K562 (cell line): ENCODE measurements around the gene CHI3L1.

ENCODE experiments used
- FOS ChIP-seq: IDR thresholded peaks from 3 replicates; pipeline ENCODE4 v1.6.1; 2011; ENCODE audit not compliant: insufficient read length; ENCODE audit errors: extremely low read depth
- IFI16 ChIP-seq: fragments of 250-450 bp; sonication (Bioruptor Pico); IDR thresholded peaks from 2 replicates; pipeline ENCODE4 v2.1.2; 2022; ENCODE audit warnings: mild to moderate bottlenecking, inconsistent platforms
- MEF2D ChIP-seq: conservative IDR thresholded peaks from 2 replicates; pipeline ENCODE4 v1.6.1; 2016; ENCODE audit warnings: low read depth, missing genetic modification characterization, missing compliant biosample characterization
- POLR2AphosphoS5 ChIP-seq: IDR thresholded peaks from 2 replicates; pipeline ENCODE4 v1.6.1; 2011; ENCODE audit warnings: mild to moderate bottlenecking, low read depth, low read length, moderate library complexity; ENCODE audit not compliant: control insufficient read depth, insufficient read depth
- TF ChIP-seq, protein P1 (sequence below), 3 experiments: IDR thresholded peaks in 2 of 3; conservative IDR thresholded peaks in 1 of 3; 2 replicates each; pipeline ENCODE4 v1.5.1; 2011 to 2012; ENCODE audit warnings: low read length in 3 of 3, mild to moderate bottlenecking in 3 of 3, control low read depth in 2 of 3, improper control_type of control experiment in 1 of 3, inconsistent platforms in 1 of 3, low read depth in 1 of 3, mixed read lengths in 1 of 3, moderate library complexity in 1 of 3; ENCODE audit not compliant: insufficient read depth in 2 of 3
- TF ChIP-seq, protein P2 (sequence below): sonication (generic); formaldehyde crosslinking; IDR thresholded peaks from 2 replicates; pipeline ENCODE4 v1.8.0; 2022; ENCODE audit warnings: missing genetic modification reagents, mild to moderate bottlenecking, borderline replicate concordance
- TF ChIP-seq, protein P3 (sequence below): fragments of 250-450 bp; sonication (Bioruptor Pico); IDR thresholded peaks from 2 replicates; pipeline ENCODE4 v1.5.1; 2021; ENCODE audit warnings: mild to moderate bottlenecking

DNA sequence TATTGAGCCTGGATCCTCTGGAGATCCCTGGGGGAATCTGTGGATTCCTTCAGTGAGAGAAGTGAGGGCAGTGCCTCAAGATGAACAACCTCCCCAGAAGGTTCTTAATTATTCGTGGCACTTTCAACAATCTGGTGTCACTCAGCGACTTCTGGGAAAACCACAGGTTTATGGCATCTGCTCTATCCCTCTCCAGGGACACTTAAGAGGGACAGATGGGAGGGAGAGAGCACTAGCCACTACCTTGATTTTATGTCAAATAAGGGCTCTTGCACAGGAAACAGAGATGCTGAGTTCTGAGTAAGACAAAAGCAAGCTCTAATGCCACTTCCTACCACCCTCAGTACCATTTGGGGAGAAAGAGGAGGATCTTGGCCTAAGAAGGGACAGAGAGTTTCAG is 21.2 kb upstream of the CHI3L1 start:
- TF ChIP-seq, protein P1, sequence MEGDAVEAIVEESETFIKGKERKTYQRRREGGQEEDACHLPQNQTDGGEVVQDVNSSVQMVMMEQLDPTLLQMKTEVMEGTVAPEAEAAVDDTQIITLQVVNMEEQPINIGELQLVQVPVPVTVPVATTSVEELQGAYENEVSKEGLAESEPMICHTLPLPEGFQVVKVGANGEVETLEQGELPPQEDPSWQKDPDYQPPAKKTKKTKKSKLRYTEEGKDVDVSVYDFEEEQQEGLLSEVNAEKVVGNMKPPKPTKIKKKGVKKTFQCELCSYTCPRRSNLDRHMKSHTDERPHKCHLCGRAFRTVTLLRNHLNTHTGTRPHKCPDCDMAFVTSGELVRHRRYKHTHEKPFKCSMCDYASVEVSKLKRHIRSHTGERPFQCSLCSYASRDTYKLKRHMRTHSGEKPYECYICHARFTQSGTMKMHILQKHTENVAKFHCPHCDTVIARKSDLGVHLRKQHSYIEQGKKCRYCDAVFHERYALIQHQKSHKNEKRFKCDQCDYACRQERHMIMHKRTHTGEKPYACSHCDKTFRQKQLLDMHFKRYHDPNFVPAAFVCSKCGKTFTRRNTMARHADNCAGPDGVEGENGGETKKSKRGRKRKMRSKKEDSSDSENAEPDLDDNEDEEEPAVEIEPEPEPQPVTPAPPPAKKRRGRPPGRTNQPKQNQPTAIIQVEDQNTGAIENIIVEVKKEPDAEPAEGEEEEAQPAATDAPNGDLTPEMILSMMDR (IDR thresholded peaks at IDR 0.05 in 2 of 3, conservative IDR thresholded peaks at IDR 0.05 in 1 of 3; ENCODE audit: insufficient read depth in 2 of 3, low read depth in 1 of 3, low read length in 3 of 3): no peak
- TF ChIP-seq MEF2D (tag) (no peak), IFI16 (CRISPR knock-in tag) (no peak), FOS (no peak), POLR2AphosphoS5 (no peak)
- TF ChIP-seq, protein P2, sequence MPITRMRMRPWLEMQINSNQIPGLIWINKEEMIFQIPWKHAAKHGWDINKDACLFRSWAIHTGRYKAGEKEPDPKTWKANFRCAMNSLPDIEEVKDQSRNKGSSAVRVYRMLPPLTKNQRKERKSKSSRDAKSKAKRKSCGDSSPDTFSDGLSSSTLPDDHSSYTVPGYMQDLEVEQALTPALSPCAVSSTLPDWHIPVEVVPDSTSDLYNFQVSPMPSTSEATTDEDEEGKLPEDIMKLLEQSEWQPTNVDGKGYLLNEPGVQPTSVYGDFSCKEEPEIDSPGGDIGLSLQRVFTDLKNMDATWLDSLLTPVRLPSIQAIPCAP (CRISPR knock-in tag): no peak
- TF ChIP-seq, protein P3, sequence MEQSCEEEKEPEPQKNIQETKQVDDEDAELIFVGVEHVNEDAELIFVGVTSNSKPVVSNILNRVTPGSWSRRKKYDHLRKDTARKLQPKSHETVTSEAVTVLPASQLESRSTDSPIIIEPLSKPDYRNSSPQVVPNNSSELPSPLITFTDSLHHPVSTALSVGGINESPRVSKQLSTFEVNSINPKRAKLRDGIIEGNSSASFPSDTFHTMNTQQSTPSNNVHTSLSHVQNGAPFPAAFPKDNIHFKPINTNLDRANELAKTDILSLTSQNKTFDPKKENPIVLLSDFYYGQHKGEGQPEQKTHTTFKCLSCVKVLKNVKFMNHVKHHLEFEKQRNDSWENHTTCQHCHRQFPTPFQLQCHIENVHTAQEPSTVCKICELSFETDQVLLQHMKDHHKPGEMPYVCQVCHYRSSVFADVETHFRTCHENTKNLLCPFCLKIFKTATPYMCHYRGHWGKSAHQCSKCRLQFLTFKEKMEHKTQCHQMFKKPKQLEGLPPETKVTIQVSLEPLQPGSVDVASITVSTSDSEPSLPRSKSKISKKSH (CRISPR knock-in tag): no peak
